GM20431 (cell line): ENCODE data around the gene MACIR.

ENCODE experiments used
- in situ Hi-C: fragments of 300-500 bp; cut with MseI, MboI; formaldehyde crosslinking; loops from one replicate; pipeline ENCODE4 v1.15.0; 2020; ENCODE audit warnings: low sequenced_read_pairs; ENCODE audit not compliant: unreplicated experiment

MACIR gene

DNA sequence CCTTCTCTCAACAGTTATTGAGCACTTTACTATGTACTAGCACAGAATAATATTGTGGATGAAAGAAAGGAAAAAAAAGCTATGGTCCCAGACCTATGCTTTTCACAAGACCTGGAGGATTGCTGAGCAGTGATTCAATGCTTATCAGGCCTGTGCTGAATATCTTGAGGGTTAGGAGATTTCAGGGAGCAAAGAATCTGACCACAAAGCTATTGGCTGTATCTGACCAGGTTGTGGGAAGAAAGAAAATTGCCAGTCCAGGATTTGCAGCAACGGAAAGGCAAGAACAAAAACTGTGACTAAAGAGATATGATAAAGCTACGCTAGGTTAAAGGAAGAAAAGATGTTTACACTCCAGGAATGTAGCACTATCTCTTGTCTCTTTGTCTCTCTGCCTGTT lies 14.9 kb upstream of the MACIR start:
- in situ Hi-C loops, result no loop called here

DNA sequence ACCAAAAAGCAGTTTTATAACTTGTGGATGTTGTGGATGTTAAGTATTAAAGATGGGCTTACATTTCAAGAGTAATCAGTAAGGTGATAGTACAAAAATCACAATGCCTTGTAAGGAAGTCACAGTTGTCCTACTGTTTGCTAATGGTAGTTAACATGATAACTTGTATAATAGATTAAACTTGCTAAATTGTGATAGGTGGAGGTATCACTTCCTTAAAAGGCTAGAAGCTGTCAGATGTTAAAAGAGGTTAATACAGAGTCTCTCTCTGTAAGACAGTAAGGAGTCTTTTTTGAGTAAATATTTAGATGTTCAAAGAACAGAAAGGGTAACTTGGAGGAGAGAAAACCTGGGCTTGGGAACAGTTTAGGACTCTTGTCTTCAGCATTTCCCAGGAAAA lies 14.2 kb upstream of the MACIR start:
- in situ Hi-C loops, result no loop called here

DNA sequence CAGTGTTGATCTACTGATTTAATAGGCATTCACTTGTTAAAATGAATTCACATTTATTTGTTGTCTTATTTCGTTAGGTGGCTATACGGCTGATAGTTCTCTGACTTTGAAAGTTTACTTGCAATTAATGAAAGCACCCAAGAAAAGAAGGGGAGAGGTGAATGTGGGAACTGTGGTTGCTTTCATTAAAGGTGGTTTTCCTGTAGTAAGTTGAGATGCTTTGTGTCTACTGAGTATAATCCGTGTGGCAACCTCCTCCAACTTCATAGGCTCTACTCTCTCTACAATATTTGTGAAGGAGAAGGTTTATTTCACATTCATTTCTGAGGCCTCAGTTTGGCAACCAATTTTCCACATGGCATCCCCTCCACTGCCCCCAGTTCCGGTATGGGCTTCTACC lies 12.8 kb upstream of the MACIR start:
- in situ Hi-C loops, result no loop called here

DNA sequence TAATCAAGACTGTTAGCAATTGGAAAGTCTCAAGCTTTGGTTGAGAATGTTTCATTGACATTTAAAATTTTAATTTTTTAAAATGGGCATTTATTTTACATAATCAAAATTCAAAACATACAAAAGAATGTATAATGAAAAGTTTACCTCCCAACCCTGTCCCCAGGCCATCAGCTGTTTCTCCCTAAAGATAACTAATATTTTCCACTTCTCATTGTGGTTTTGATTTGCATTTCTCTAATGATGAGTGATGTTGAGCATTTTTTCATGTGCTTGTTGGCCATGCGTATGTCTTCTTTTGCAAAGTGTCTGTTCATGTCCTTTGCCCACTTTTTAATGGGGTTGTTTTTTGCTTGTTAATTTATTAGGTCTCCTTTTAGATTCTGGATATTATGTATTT lies 11.4 kb upstream of the MACIR start:
- in situ Hi-C loops, result no loop called here

DNA sequence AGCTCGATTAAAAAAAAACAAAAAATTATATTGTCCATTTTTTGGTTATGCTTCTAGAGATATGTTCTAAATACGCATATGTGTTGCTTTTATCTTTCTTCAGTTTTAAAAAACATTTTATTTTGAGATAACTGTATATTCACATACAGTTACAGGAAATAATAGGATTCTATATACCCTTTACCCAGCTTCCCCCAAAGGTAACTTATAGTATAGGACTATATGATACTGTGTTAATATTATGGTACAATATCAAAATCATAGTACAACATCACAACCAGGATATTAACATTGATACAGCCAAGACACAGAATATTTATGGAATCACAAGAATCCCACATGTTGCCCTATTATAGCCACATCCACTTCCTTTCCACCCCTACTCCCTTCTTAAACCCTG lies 9.5 kb upstream of the MACIR start:
- in situ Hi-C loops, result no loop called here

DNA sequence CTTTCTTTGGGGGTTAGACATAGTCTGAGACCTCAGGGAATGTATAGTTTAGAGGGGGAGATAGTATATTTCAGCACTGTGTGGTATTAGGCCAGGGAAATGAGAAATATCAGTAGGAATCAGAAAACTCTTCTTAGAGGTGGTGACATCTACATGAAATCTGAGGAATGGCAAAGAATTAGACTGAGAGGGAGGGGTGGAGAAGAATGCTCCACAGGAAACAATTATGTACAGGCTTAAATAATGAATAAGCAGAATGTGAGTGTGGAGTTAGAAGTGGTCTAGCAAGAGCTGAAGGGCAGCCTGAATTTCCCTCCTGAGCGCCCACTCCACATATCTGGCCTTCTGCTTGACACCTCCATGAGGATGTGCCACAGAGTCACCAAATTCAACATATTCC lies 3.6 kb upstream of the MACIR start:
- in situ Hi-C loops, result no loop called here

DNA sequence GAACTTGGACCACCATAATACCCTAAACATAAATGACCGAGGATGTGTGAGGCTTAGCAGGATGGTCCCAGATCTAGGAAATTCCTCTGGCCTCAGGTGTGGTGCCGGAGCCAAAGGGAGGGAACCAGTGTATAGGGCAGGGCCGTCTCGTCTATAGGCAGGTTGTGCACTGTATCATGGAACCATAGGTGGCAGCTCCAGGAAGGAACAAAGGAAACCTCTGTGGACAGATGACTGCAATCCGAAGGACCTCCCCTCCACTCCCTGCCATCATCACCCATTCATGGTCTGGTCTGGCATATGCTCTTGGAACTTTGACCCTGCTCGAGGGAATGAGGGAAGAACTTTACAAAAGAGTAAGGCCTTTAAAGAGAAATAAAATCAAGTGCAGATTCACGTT lies 2.9 kb upstream of the MACIR start:
- in situ Hi-C loops, result no loop called here

DNA sequence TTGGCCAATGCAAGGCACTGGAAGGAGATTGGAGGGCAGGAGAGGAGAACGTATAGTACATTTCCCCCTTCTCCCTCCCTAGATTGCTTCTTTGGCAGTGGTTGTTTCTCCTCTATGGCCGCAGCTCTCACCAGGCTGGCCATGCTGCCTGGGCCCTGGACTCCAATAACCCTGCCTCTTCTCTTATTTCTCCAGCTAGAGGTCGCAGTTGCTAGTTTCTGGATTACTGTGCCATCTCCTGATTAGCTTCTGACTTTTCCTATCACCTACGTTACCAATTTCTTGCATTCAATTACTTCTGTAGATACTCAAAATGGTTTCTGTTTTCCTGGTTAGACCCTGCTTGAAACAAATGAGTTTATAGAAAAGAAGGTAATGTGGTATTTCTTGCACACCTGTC lies 2.4 kb upstream of the MACIR start:
- in situ Hi-C loops, result no loop called here

DNA sequence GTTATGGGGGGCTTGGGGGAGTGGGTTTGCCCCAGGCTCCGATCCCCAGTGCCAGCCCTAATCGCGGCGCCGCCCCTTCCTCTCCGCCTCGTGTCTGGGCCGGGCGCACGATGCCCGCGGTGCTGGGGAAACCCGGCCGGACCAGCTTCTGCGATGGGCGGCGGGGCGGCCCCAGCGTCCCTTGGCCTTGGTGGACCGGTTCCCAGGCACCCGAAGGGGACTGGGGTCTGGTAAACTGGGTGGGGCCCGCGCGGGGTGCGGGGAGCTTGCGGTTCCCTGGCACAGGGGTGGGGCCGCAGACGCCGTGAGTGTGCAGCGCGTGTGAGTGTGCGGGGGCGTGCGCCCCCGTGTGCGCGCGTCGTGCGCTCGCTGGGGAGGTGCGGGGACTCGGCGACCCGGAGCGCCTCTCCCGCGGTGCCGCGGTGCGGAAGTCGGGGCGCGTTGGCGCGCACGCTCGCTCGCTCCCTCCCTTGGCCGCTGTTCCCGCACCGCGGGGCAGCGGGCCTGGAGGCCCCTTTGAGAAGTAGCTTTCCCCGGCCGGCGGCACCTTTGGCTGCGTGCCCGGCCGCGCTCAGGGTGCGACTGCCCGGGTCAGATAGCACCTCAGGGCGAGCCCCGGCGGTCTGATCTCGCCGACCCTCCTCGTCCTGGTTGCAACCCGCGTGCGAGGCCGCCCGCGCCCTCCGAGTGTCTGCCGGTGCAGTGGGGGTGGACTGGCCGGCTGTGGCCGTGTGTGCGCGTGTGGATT lies 568 bp downstream of the MACIR start:
- in situ Hi-C loops, result no loop called here

DNA sequence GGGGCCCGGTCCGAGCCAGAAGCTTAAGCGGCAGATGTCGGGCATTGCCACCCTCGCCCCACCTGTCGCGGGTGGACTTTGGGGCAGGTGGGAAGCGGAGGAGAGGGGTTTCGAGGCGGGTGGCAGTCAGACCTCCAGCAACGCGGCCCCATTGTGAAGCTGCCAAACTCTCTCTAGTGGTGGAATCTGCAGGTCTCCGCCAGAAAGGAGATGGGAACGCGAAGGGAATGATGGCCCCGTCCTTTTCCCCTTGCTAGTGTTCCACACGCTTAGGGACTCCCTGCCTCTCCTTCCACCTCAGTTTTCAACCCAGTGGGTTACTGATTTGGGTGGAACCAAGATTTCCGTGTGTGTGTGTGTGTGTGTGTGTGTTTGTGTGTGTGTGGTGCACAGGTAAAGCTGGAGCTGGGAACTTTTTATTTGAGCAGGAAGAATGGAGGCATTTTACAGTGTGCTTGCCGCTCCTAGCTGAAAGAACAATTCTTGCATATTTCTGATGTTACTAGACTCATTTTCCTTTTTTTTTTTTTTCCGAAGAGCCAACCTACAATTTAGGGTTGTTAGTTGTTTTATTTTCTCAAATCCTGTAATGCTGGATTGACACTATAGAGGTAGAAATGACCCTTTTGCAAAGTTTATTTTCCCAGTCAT lies 1.3 kb downstream of the MACIR start:
- in situ Hi-C loops, result no loop called here

DNA sequence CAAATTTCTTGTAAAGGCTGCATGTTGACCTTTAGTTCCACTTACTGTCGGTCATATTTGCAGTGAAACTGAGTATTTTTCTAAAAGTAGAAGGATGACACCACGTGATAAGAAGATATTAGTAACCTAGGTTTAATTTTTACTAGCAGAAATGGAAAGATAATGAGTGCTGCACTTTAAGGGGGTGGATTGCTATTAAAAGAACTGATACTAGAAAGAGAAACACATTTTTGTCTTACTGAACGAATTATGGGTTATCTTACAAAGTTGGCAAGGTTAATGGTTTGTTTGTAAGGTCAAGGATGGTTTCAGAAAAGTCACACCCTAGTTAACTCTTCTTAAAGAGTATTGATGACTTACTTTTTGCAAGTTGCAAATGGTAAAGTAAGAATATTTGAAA lies 2.4 kb downstream of the MACIR start:
- in situ Hi-C loops, result no loop called here

DNA sequence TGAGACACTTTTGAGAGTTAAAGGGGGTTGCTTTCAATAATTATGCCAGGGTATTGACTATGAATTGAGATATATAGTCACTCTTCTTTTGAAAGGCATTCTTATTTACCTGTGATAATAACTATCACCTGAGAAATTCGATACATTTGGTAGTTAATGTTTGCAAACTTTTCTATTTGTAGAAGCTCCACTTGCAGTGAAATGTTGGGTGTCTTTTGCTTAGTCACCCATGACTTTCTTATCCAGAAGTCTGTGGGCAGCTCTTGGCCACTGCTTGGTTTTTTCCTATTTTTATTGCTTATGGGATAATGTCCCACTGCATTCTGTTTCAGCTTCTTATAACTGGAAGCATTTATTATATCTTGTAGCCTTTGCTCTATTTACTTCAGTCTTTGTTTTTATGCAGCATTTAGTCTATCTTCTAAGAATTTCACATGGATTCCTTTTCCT lies 3.9 kb downstream of the MACIR start:
- in situ Hi-C loops, result no loop called here

DNA sequence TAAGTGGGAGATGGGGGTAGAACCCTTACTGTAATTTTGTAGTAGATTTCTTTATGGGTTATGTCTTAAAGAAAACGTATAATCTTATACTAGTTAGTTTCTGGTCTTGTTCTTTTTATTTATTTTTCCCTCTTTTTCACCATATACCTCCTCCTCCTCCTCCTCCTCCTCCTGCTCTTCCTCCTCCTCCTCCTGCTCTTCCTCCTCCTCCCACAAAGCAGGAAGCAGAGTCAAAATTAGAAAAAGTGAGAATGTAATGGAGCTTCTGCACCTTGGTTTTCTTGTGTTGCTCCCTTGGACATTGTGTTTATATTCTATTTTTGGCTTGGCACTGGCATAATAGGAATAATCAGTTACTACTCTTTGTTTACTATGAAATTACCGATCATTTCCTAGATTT lies 4.5 kb downstream of the MACIR start:
- in situ Hi-C loops, result no loop called here

DNA sequence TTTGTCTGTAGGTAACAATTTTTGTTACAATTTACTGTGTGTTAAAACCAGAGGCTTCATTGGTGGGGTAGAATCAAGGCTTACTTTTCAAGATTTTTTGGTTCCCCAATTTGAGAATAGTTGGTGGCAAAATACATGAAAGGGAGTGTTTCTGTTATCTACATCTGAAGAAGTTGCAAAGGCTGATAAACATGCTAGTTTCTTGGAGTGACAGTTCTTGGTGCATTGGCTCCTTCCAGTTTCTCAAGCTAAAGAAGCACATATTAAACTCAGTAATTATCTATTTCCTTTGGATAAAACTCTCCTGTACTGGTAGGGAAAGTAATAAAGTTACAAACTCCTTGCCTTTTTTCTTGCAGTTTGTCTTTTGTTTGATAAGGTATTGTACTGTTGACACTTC lies 5.9 kb downstream of the MACIR start:
- in situ Hi-C loops, result no loop called here

DNA sequence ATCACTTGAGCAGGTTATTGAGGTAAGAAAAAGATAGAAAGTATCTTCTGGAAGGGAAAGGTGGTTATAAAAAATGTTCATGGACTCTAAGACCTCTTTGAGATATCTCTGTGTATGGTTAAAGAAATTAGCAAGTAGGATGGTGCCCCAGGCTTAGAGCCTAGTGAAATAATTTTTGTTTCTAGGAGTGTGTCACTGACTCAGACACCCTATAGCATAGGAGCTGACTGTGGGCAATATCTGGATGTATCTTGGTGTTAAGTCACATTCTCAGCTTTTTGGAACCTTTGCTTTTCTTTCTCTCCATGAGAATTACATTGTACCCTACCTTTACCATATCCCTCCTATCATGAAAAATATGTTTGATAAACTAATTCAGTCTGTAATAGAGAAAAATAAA lies 12.0 kb downstream of the MACIR start:
- in situ Hi-C loops, result no loop called here

DNA sequence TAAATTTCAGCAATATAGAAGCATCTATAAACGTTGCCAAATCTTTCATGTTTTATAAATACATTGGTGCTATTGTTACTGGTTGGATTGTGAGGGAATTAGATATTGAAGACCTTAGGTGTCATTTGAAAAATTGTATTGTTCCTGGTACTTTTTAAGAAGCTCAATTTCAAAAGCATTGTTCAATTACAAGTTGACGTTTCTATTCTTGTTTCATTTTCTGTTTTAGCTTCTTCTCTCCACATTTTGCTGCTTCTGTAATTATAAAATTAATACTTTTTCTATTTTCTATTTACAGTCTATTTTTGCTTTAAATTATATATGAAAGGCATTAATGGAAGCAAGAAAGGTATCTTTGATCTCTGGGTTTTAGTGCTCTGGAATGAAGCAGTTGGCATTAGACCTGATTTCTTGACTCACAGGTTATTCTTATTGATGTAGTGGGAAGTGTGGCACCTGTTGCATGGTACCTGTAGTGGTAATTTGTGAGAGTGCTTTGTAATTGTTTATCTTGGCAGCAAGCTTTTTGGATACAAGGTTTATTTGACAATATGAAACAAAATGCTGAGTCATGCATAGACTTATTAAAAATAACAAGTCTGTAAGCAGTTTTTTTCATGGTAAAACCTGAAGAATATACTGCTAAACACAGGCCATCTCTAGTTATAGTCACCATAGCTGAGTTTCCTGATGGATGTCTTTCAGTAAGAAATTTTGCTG lies 13.2 kb downstream of the MACIR start:
- in situ Hi-C loops, result no loop called here

DNA sequence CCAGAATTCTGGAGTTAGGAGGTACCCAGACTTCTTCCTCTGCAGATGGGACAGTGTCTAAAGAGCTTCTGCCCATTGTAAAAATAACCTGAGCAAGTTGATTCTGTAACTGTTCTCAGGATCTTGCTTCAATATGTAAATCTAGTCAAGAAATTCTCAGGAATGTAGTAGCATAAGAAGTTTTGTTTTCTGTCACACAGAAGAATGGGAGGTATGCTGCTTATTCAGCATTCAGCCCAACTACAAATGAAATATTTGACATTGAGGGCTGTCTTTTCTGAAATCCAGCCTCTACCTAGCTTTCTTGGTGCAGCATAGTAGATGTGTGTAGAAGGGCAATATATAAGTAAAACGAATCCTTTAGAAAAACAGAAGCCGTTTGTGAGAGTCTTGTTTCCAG lies 13.8 kb downstream of the MACIR start:
- in situ Hi-C loops, result no loop called here

DNA sequence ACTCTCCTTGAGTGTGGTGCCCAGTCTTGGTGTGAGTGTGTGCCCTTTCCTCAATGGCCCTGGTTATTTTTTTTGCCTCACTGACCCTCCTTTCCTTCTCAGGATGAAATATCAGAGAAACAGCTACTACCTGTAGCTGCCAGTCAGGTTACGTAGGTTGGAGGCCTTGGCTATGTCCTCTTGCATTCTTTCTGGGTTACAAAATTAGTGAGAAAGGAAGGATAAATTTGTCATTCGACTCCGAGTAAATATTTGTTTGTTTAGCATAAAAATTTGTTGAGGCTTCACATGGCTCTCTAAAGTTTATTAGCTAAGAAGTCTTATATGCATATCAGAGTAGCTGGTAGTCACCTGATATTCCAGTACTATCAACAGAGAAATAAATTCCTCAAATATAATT lies 15.4 kb downstream of the MACIR start:
- in situ Hi-C loops, result no loop called here

DNA sequence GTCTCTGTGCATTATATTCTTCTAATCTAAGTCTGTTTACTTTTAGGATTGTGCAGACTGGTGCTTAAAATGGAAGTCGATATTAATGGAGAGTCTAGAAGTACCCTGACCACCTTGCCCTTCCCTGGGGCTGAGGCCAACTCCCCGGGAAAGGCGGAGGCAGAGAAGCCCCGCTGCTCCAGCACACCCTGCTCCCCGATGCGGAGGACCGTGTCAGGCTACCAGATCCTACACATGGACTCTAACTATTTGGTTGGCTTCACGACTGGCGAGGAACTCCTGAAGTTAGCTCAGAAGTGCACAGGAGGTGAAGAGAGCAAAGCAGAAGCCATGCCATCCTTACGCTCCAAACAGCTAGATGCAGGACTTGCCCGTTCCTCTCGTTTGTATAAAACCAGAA lies 17.3 kb downstream of the MACIR start:
- in situ Hi-C loops, result no loop called here

DNA sequence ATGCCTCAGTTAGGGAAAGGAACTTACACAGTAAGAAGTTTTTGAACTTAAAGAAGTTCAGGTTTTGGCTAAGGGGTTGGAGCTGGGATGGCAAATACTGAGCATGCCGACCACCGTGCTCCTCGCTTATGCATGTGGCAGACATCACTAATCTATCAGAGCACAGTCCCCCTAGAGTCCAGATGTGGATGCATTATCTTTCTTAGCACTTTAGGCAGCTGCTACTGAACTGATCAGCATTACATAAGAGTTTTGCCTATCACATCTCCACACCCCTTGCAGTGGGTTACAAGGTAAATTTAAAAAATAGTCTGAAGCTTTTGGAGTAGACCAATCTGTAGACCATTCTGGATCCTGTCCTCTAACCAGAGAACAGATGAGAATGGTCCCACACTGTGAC lies 22.4 kb downstream of the MACIR start:
- in situ Hi-C loops, result no loop called here

DNA sequence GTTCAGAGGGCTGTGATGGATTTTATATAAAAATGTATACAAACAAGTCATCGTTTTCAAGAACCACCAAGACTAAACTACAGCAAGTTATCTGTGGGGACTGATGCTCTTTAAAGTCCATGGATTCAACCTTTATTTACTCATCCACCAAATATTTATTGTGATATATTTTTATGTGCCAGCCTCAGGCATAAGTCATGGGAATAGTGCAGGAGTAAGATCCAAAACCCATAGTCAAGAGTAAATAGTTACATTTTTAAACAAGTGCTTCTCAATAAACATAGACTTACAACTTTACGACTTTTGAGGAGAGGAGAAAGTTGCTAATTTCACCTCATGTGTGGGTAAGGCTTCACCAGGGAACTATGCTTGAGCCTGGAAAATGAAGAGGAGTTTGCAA lies 24.6 kb downstream of the MACIR start:
- in situ Hi-C loops, result no loop called here
